ENCODE data around the gene MAPKAPK2.
"Not testable (repeated sequence)": the region's sequence is repeated elsewhere in the genome, so short reads cannot be mapped to it uniquely, and the experiment has no call there.

MAPKAPK2 gene

GRCh38 chr1:206778031-206778430 lies 93.3 kb downstream of the MAPKAPK2 start:
- Mint-ChIP-seq H3K27ac (no peak overlapping the region), H3K4me3 (no peak overlapping the region), H3K4me1 (no peaks in the 10 kb centered on the region), H3K9me3 (no peaks in the 10 kb centered on the region), H3K27me3 (ENCODE audit: low read depth) (peaks cover 9% of the 10 kb centered on the region), H3K36me3 (ENCODE audit: low read depth) (no peaks in the 10 kb centered on the region)
- TF ChIP-seq, protein P1, sequence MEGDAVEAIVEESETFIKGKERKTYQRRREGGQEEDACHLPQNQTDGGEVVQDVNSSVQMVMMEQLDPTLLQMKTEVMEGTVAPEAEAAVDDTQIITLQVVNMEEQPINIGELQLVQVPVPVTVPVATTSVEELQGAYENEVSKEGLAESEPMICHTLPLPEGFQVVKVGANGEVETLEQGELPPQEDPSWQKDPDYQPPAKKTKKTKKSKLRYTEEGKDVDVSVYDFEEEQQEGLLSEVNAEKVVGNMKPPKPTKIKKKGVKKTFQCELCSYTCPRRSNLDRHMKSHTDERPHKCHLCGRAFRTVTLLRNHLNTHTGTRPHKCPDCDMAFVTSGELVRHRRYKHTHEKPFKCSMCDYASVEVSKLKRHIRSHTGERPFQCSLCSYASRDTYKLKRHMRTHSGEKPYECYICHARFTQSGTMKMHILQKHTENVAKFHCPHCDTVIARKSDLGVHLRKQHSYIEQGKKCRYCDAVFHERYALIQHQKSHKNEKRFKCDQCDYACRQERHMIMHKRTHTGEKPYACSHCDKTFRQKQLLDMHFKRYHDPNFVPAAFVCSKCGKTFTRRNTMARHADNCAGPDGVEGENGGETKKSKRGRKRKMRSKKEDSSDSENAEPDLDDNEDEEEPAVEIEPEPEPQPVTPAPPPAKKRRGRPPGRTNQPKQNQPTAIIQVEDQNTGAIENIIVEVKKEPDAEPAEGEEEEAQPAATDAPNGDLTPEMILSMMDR (IDR thresholded peaks at IDR 0.05; ENCODE audit: unreplicated experiment in 3 of 3) = no peak

DNA sequence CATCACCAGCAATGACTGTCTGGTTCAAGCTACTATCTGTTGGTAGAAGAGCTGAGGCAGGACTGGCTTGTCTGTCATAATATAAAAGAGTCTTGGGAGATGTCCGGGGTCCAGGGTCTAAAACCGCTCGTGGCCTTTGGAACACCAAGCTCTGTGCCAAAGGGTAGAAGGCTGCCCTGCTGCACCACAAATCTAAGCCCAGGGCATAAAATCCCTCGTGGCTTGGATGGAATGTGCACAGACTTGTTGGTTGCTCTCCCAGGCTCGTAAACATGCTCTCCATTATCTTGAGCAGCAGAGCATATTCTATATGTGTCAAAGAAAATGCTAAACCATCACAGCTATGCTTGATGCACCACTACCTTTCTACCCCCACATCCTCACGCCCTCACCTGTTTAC lies 94.2 kb downstream of the MAPKAPK2 start:
- H3K9me3 Mint-ChIP-seq; H3K27ac Mint-ChIP-seq; H3K36me3 Mint-ChIP-seq (ENCODE audit: low read depth); H3K4me1 Mint-ChIP-seq; H3K27me3 Mint-ChIP-seq (ENCODE audit: low read depth); H3K4me3 Mint-ChIP-seq: not testable (repeated sequence)

- H3K27me3 Mint-ChIP-seq (ENCODE audit: low read depth) = peaks cover 9% of the 10 kb centered on the region
Observed at GRCh38 chr1:206779638-206780037, 94.9 kb downstream of the MAPKAPK2 start.

DNA sequence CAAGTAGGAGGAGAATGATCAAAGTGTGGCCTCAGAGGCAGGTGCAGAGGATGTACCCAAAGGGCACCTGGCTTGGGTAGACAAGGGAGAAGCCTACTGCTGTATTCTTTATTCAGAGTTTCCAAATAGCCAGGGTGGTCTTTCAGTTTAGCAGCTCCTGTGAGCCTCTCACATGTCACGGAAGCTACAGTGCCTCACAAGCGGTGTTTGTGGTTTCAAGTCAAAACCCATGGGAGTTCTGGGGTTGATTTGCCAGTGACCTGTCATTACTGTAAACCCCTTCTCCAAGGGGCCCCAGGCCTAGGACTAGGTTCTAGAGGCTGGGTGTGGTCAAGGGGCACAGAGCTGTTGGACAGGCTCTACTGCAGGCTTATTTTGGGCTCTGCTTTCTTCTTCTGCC lies 97.7 kb downstream of the MAPKAPK2 start:
- H3K27me3 Mint-ChIP-seq (ENCODE audit: low read depth) = peaks cover 2% of the 10 kb centered on the region
- H3K27ac Mint-ChIP-seq = no peak overlapping the region
- no peaks in the 10 kb centered on the region for H3K9me3 Mint-ChIP-seq
- TF ChIP-seq, protein P1 (IDR thresholded peaks at IDR 0.05; ENCODE audit: unreplicated experiment in 3 of 3) = no peak
- H3K4me3 Mint-ChIP-seq = no peak overlapping the region
- H3K36me3 Mint-ChIP-seq (ENCODE audit: low read depth) = no peaks in the 10 kb centered on the region
- no peaks in the 10 kb centered on the region for H3K4me1 Mint-ChIP-seq

More at GRCh38 chr1:206779638-206780037, 94.9 kb downstream of the MAPKAPK2 start:
- Mint-ChIP-seq H3K9me3 (no peaks in the 10 kb centered on the region), H3K4me1 (no peaks in the 10 kb centered on the region), H3K36me3 (ENCODE audit: low read depth) (no peaks in the 10 kb centered on the region), H3K4me3 (no peak overlapping the region), H3K27ac (no peak overlapping the region)
- TF ChIP-seq, protein P1 (IDR thresholded peaks at IDR 0.05; ENCODE audit: unreplicated experiment in 3 of 3) = no peak

GRCh38 chr1:206783506-206783905 lies 98.8 kb downstream of the MAPKAPK2 start:
- Mint-ChIP-seq H3K4me1 (no peaks in the 10 kb centered on the region), H3K27ac (no peak overlapping the region), H3K36me3 (ENCODE audit: low read depth) (no peaks in the 10 kb centered on the region), H3K9me3 (no peaks in the 10 kb centered on the region), H3K27me3 (ENCODE audit: low read depth) (no peaks in the 10 kb centered on the region), H3K4me3 (no peak overlapping the region)
- TF ChIP-seq, protein P1 (IDR thresholded peaks at IDR 0.05; ENCODE audit: unreplicated experiment in 3 of 3) = no peak
